PC-3 (cell line): ENCODE results near the gene SLC6A3. TPM values are rescaled to one million over a fixed set of nuclear protein-coding genes. Genes with fewer than 3 reads are reported as not detected.

Source experiments
- ATAC-seq: fragments of 200-7000 bp; cut with Tn5 transposase; 2 replicates; pipeline ENCODE4 v1.9.1; 2020; ENCODE audit warnings: mild to moderate bottlenecking, moderate library complexity
- BruUV-seq: library from RNA; stranded (reverse); fragments of 400-500 nt; replicated peaks from 2 replicates; lab custom pipeline; 2021; lab: Mats Ljungman, UMichigan
- CTCF ChIA-PET: fragments of 300-600 bp; sonication (Branson Sonifier 250); formaldehyde crosslinking; loops from one replicate; lab custom pipeline; 2022; ENCODE audit warnings: antibody characterized with exemption; lab: Charles Lee
- POLR2A ChIA-PET: fragments of 300-600 bp; sonication (Branson Sonifier 250); formaldehyde crosslinking; loops from one replicate; lab custom pipeline; 2022; ENCODE audit warnings: antibody characterized with exemption; ENCODE audit not compliant: unreplicated experiment; lab: Charles Lee
- DNase-seq: peaks from one replicate; pipeline ENCODE4 v3.0.0-alpha.2; 2015
- H2AFZ ChIP-seq: fragments of 300-600 bp; sonication (generic); 2 replicates; pipeline ENCODE4 v1.6.0; 2016; ENCODE audit warnings: antibody characterized with exemption, low read length
- H3F3A ChIP-seq: fragments of 300-600 bp; sonication (generic); one replicate; pipeline ENCODE4 v1.6.0; 2017; ENCODE audit warnings: antibody characterized with exemption, low read length, control low read depth, mild to moderate bottlenecking; ENCODE audit not compliant: unreplicated experiment
- H3K27ac ChIP-seq: fragments of 300-600 bp; sonication (generic); 2 replicates; pipeline ENCODE4 v1.5.1; 2016; ENCODE audit warnings: mild to moderate bottlenecking, low read length
- H3K27me3 ChIP-seq: fragments of 300-600 bp; sonication (generic); 2 replicates; pipeline ENCODE4 v1.6.1; 2016; ENCODE audit warnings: low read length, mixed read lengths
- H3K36me3 ChIP-seq: fragments of 300-600 bp; sonication (generic); 2 replicates; pipeline ENCODE4 v1.6.1; 2016; ENCODE audit warnings: low read depth, mixed run types, low read length, mixed read lengths
- H3K4me1 ChIP-seq: fragments of 300-600 bp; sonication (generic); 2 replicates; pipeline ENCODE4 v1.5.1; 2016; ENCODE audit warnings: low read length; ENCODE audit not compliant: insufficient read depth
- H3K4me2 ChIP-seq: fragments of 300-600 bp; sonication (generic); 2 replicates; pipeline ENCODE4 v1.6.0; 2016; ENCODE audit warnings: low read length
- H3K4me3 ChIP-seq: fragments of 300-600 bp; sonication (generic); 2 replicates; pipeline ENCODE4 v1.5.1; 2016; ENCODE audit warnings: mild to moderate bottlenecking, low read length, mixed read lengths
- H3K79me2 ChIP-seq: fragments of 300-600 bp; sonication (generic); 2 replicates; pipeline ENCODE4 v1.6.1; 2017; ENCODE audit warnings: low read length, mixed read lengths
- H3K9ac ChIP-seq: fragments of 300-600 bp; sonication (generic); 2 replicates; pipeline ENCODE4 v1.6.0; 2016; ENCODE audit warnings: mild to moderate bottlenecking, low read length
- H3K9me2 ChIP-seq: fragments of 300-600 bp; sonication (generic); replicated peaks from 2 replicates; pipeline ENCODE4 v1.6.1; 2016; ENCODE audit warnings: mixed run types, low read length, mixed read lengths
- H3K9me3 ChIP-seq: fragments of 300-600 bp; sonication (generic); 2 replicates; pipeline ENCODE4 v1.6.1; 2016; ENCODE audit warnings: low read length, mixed read lengths
- H4K20me1 ChIP-seq: fragments of 300-600 bp; sonication (generic); 2 replicates; pipeline ENCODE4 v1.6.1; 2016; ENCODE audit warnings: low read length, mixed read lengths
- EZH2 ChIP-seq: fragments of 300-600 bp; sonication (generic); IDR thresholded peaks from one replicate; pipeline ENCODE4 v1.6.1; 2017; ENCODE audit warnings: antibody characterized with exemption, mild to moderate bottlenecking, low read length; ENCODE audit not compliant: unreplicated experiment
- EZH2phosphoT487 ChIP-seq: fragments of 300-600 bp; sonication (generic); IDR thresholded peaks from 2 replicates; pipeline ENCODE4 v1.6.1; 2018; ENCODE audit warnings: mild to moderate bottlenecking, antibody characterized with exemption, low read length, borderline replicate concordance
- intact Hi-C: fragments of 100-400 bp; cut with micrococcal nuclease; formaldehyde crosslinking; loops from 2 replicates; pipeline ENCODE4 v1.9.0; 2023
- total RNA-seq: library from RNA; depleted of rRNA; stranded (reverse); fragments of >200 nt; gene quantifications from 2 replicates; pipeline ENCODE4 v1.2.3, GENCODE V29; 2014
- TF ChIP-seq, protein P1 (sequence below): fragments of 300-600 bp; sonication (generic); conservative IDR thresholded peaks from 2 replicates; pipeline ENCODE4 v1.5.1; 2017; ENCODE audit warnings: antibody characterized with exemption, low read depth, mild to moderate bottlenecking, low read length

The SLC6A3 gene
- total RNA-seq, 1 experiment from 2014 or later = not detected

DNA sequence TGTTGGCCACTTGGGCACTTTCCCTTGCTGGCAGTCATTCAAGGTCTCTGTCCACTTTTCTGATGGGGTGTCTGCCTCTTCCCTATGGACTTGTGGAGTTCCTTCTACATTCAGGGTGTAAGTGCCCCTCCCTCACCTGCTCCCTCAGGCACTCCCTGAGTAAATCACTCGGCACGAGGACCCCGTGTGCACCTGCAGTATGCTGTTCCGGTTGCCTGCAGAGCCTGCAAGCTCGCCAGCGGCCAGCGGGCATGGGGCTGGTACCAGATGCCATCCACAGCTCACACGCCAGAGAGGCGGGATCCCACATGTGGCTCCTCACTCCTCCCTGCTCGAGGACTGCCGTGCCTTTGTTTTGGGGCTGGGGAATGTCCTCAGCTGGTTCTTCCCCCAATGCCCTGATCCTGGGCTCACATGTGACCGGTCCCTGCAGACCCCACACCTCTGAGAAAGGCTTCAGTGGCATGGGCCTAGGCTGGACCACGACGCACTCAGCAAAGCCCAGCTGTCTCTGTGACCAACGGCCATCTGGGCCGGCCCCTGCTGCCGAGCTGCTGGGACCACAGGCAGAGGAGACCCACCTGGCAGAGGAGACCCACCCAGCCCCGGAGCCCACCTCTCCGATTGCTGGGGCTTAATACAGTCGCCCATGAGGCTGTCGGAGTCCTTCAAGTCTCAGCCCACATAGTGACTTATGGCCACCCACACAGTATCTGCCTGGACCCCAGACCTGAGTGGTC lies 54.2 kb downstream of the SLC6A3 start:
- TF ChIP-seq EZH2 (no peak), EZH2phosphoT487 (no peak)
- TF ChIP-seq, protein P1, sequence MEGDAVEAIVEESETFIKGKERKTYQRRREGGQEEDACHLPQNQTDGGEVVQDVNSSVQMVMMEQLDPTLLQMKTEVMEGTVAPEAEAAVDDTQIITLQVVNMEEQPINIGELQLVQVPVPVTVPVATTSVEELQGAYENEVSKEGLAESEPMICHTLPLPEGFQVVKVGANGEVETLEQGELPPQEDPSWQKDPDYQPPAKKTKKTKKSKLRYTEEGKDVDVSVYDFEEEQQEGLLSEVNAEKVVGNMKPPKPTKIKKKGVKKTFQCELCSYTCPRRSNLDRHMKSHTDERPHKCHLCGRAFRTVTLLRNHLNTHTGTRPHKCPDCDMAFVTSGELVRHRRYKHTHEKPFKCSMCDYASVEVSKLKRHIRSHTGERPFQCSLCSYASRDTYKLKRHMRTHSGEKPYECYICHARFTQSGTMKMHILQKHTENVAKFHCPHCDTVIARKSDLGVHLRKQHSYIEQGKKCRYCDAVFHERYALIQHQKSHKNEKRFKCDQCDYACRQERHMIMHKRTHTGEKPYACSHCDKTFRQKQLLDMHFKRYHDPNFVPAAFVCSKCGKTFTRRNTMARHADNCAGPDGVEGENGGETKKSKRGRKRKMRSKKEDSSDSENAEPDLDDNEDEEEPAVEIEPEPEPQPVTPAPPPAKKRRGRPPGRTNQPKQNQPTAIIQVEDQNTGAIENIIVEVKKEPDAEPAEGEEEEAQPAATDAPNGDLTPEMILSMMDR = no peak
- POLR2A ChIA-PET = no interaction called here
- no TSS peak for BruUV-seq
- no peaks in the 10 kb centered on the region for H4K20me1 ChIP-seq
- H3K9ac ChIP-seq = no peak overlapping the region
- H3F3A ChIP-seq = no peaks in the 10 kb centered on the region
- intact Hi-C loops = no loop called here
- H3K27me3 ChIP-seq = peaks cover 38% of the 10 kb centered on the region
- H3K4me1 ChIP-seq = peaks cover 7% of the 10 kb centered on the region
- ATAC-seq (no peak), DNase-seq (no peak)
- H2AFZ ChIP-seq = no peak overlapping the region
- H3K79me2 ChIP-seq = no peaks in the 10 kb centered on the region
- H3K36me3 ChIP-seq = no peaks in the 10 kb centered on the region
- no peak overlapping the region for H3K27ac ChIP-seq
- H3K9me2 ChIP-seq = no peaks in the 10 kb centered on the region
- H3K4me2 ChIP-seq = no peak overlapping the region
- CTCF ChIA-PET = no interaction called here
- no peak overlapping the region for H3K4me3 ChIP-seq
- no peaks in the 10 kb centered on the region for H3K9me3 ChIP-seq

DNA sequence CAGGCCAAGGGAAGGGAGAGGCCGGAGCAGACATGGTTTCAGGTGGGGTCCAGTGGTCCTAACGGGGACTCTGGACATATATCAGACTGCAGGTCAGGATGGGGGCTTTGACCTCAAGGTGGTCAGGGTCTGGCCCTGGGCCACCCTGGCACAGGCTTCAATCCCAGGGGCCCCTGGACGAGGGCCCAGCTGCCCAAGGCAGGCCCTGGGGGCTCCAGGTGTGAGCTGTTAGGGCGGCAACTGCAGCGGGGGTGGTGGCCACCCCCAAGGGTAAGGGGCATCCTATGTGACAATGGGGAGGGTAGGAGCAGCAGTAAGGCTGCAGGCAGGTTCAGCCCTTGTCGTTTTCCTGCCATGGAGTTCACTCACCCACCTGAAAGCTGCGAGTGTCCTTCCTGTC lies 54.9 kb downstream of the SLC6A3 start:
- no peak overlapping the region for H2AFZ ChIP-seq
- H3K36me3 ChIP-seq = no peaks in the 10 kb centered on the region
- ATAC-seq (no peak), DNase-seq (no peak)
- no TSS peak for BruUV-seq
- H3K4me1 ChIP-seq = peaks cover 10% of the 10 kb centered on the region
- H4K20me1 ChIP-seq = no peaks in the 10 kb centered on the region
- H3K27ac ChIP-seq = no peak overlapping the region
- TF ChIP-seq EZH2phosphoT487 (no peak), EZH2 (no peak)
- TF ChIP-seq, protein P1 = no peak
- H3K9me3 ChIP-seq = no peaks in the 10 kb centered on the region
- no peaks in the 10 kb centered on the region for H3K79me2 ChIP-seq
- ChIA-PET CTCF (no interaction called here), POLR2A (no interaction called here)
- intact Hi-C loops = no loop called here
- no peak overlapping the region for H3K4me3 ChIP-seq
- no peaks in the 10 kb centered on the region for H3K9me2 ChIP-seq
- no peak overlapping the region for H3K9ac ChIP-seq
- H3F3A ChIP-seq = no peaks in the 10 kb centered on the region
- H3K27me3 ChIP-seq = peaks cover 31% of the 10 kb centered on the region
- no peak overlapping the region for H3K4me2 ChIP-seq

DNA sequence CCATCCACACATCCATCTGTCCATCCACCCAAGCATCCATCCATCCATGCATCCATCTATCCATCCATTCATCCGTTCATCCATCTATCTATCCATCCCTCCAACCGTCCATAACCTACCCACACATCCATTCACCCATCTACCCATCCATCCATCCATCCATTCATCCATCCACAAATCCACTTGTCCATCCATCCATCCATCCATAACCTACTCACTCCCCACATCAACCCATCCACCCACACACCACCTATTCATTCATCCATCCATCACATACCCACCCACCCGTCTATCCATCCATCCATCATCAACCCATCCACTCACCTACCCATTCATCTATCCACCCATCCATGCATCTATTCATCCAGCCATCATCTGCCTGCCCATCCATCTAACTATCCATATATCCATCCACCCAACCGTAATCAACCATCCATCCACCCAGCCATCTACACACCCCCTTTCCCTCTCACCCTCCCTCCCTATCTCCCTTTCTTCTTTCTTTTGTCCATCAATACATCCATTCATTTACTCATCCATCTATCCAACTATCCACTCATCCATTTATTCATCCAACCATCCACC lies 56.8 kb downstream of the SLC6A3 start:
- Histone ChIP-seq H3K36me3 (no peaks in the 10 kb centered on the region), H3K9me2 (no peaks in the 10 kb centered on the region), H3K9ac (no peak overlapping the region), H3K27me3 (peaks cover 13% of the 10 kb centered on the region), H3K4me2 (no peak overlapping the region), H3K4me1 (peaks cover 12% of the 10 kb centered on the region), H2AFZ (no peak overlapping the region), H4K20me1 (no peaks in the 10 kb centered on the region), H3K9me3 (no peaks in the 10 kb centered on the region), H3F3A (no peaks in the 10 kb centered on the region), H3K27ac (no peak overlapping the region), H3K4me3 (no peak overlapping the region), H3K79me2 (no peaks in the 10 kb centered on the region)
- no peak for DNase-seq
- no TSS peak for BruUV-seq
- POLR2A ChIA-PET = no interaction called here
- CTCF ChIA-PET = no interaction called here
- intact Hi-C loops = no loop called here
- ATAC-seq = no peak
- TF ChIP-seq EZH2phosphoT487 (no peak), EZH2 (no peak)
- TF ChIP-seq, protein P1 = no peak
